Hepatocyte (in vitro differentiated cells): ENCODE data around the gene PLD1. TPM values are rescaled to one million over a fixed set of nuclear protein-coding genes. Genes with fewer than 3 reads are reported as not detected.

ENCODE experiments used
- DNase-seq: peaks from one replicate; pipeline ENCODE4 v3.0.0-alpha.2; 2016; ENCODE audit warnings: low spot score
- H2AFZ ChIP-seq: fragments of 200-600 bp; sonication (generic); 2 replicates; pipeline ENCODE4 v1.6.0; 2016; ENCODE audit warnings: antibody characterized with exemption, mild to moderate bottlenecking
- H3K27ac ChIP-seq: fragments of 200-600 bp; sonication (generic); 2 replicates; pipeline ENCODE4 v1.5.1; 2016; ENCODE audit warnings: mild to moderate bottlenecking
- H3K27me3 ChIP-seq: fragments of 200-600 bp; sonication (generic); 2 replicates; pipeline ENCODE4 v1.6.1; 2016
- H3K36me3 ChIP-seq: fragments of 200-600 bp; sonication (generic); replicated peaks from 2 replicates; pipeline ENCODE4 v1.5.1; 2016; ENCODE audit warnings: low read depth; ENCODE audit not compliant: insufficient read depth
- H3K4me1 ChIP-seq: fragments of 200-600 bp; sonication (generic); 2 replicates; pipeline ENCODE4 v1.5.1; 2016; ENCODE audit warnings: mild to moderate bottlenecking, moderate library complexity; ENCODE audit not compliant: insufficient read depth
- H3K4me2 ChIP-seq: fragments of 200-600 bp; sonication (generic); 2 replicates; pipeline ENCODE4 v1.6.0; 2016
- H3K4me3 ChIP-seq: fragments of 200-600 bp; sonication (generic); 2 replicates; pipeline ENCODE4 v1.5.1; 2016; ENCODE audit warnings: mild to moderate bottlenecking
- H3K79me2 ChIP-seq: fragments of 200-600 bp; sonication (generic); 2 replicates; pipeline ENCODE4 v1.6.0; 2017; ENCODE audit warnings: mild to moderate bottlenecking
- H3K9me2 ChIP-seq: fragments of 200-600 bp; sonication (generic); replicated peaks from 2 replicates; pipeline ENCODE4 v1.6.0; 2017; ENCODE audit warnings: mild to moderate bottlenecking; ENCODE audit not compliant: insufficient read depth
- H3K9me3 ChIP-seq: fragments of 200-600 bp; sonication (generic); 2 replicates; pipeline ENCODE4 v1.5.1; 2016; ENCODE audit warnings: low read depth, mild to moderate bottlenecking
- H4K20me1 ChIP-seq: fragments of 200-600 bp; sonication (generic); 2 replicates; pipeline ENCODE4 v1.6.0; 2016; ENCODE audit warnings: mild to moderate bottlenecking; ENCODE audit not compliant: insufficient read depth, poor library complexity, severe bottlenecking
- EZH2 ChIP-seq: fragments of 200-600 bp; sonication (generic); IDR thresholded peaks from 2 replicates; pipeline ENCODE4 v1.6.1; 2016; ENCODE audit warnings: antibody characterized with exemption, mild to moderate bottlenecking, borderline replicate concordance
- EZH2phosphoT487 ChIP-seq: fragments of 200-600 bp; sonication (generic); IDR thresholded peaks from one replicate; pipeline ENCODE4 v1.6.1; 2018; ENCODE audit warnings: antibody characterized with exemption, mild to moderate bottlenecking, low read depth, moderate library complexity; ENCODE audit not compliant: unreplicated experiment, severe bottlenecking
- WGBS: methylation state at CpG from one replicate; pipeline ENCODE4 v1.1.6; 2016; ENCODE audit warnings: low lambda C conversion rate; ENCODE audit errors: missing lambda C conversion rate; 5-methylcytosine and 5-hydroxymethylcytosine counted together
- polyA plus RNA-seq: library from polyadenylated mRNA; unstranded; fragments of >200 nt; fragmentation: Nextera tagmentation; extraction: Ambion mirVana; gene quantifications from 2 replicates; pipeline ENCODE4 v1.2.1, GENCODE V29; 2016
- total RNA-seq: library from RNA; depleted of rRNA; stranded (reverse); fragments of >200 nt; gene quantifications from 2 replicates; pipeline ENCODE4 v1.2.3, GENCODE V29; 2014
- TF ChIP-seq, protein P1 (sequence below): fragments of 200-600 bp; sonication (generic); IDR thresholded peaks from 2 replicates; pipeline ENCODE4 v1.5.1; 2016; ENCODE audit warnings: antibody characterized with exemption, mild to moderate bottlenecking; ENCODE audit not compliant: poor library complexity

Gene PLD1
- total and polyA plus RNA-seq, 2 experiments from 2014 or later = 29.4 to 71.1 TPM

DNA sequence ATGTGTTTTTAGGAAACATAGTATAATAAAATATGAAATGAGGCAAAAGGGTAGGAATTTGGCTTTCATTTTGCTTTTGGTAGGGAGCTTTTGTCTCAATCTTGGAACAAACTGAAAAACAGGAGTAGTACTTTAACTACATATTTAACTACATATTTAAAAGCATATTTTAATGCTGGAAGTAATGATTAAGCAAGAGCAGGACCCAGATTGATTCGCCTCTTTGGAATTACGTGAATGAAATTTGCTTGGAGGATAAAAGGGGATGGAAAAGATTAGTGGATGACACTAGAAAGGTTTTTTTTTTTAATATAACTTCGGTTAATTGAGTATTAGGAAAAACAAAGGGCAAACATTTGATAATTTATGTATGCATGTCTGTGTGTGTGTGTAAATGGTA, 21.7 kb upstream of the PLD1 start:
- no peaks in the 10 kb centered on the region for H3K79me2 ChIP-seq
- no peak overlapping the region for H3K27ac ChIP-seq
- no peak overlapping the region for H3K4me2 ChIP-seq
- H3K27me3 ChIP-seq = no peaks in the 10 kb centered on the region
- no peak for TF ChIP-seq EZH2
- no peak for TF ChIP-seq EZH2phosphoT487
- TF ChIP-seq, protein P1, sequence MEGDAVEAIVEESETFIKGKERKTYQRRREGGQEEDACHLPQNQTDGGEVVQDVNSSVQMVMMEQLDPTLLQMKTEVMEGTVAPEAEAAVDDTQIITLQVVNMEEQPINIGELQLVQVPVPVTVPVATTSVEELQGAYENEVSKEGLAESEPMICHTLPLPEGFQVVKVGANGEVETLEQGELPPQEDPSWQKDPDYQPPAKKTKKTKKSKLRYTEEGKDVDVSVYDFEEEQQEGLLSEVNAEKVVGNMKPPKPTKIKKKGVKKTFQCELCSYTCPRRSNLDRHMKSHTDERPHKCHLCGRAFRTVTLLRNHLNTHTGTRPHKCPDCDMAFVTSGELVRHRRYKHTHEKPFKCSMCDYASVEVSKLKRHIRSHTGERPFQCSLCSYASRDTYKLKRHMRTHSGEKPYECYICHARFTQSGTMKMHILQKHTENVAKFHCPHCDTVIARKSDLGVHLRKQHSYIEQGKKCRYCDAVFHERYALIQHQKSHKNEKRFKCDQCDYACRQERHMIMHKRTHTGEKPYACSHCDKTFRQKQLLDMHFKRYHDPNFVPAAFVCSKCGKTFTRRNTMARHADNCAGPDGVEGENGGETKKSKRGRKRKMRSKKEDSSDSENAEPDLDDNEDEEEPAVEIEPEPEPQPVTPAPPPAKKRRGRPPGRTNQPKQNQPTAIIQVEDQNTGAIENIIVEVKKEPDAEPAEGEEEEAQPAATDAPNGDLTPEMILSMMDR = no peak
- H3K4me3 ChIP-seq = no peak overlapping the region
- no peak for DNase-seq
- no peaks in the 10 kb centered on the region for H3K36me3 ChIP-seq
- no peaks in the 10 kb centered on the region for H3K9me3 ChIP-seq
- H2AFZ ChIP-seq = no peak overlapping the region
- H3K9me2 ChIP-seq = no peaks in the 10 kb centered on the region
- WGBS = 75% methylated on average over 3 of the region's 3 CpGs
- no peaks in the 10 kb centered on the region for H4K20me1 ChIP-seq
- H3K4me1 ChIP-seq = peaks cover 27% of the 10 kb centered on the region

DNA sequence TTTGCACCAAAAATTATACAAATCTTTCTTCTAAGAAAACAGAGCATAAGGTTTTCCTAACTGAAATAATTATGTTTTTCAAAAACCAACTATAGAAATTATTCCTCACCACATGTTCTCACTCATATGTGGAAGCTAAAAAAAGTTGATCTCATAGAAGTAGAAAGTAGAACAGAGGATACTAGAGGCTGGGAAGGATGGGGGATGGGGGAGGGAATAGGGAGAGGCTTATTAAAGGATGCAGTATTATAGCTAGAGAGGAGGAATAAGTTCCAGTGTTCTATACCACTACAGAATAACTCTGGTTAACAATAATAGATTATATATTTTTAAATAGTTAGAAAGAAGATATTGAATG, 20.2 kb upstream of the PLD1 start:
- Histone ChIP-seq H3K27ac (peak overlapping the region; percentile 40), H2AFZ (peak overlapping the region; percentile 23), H3K36me3 (no peaks in the 10 kb centered on the region)

DNA sequence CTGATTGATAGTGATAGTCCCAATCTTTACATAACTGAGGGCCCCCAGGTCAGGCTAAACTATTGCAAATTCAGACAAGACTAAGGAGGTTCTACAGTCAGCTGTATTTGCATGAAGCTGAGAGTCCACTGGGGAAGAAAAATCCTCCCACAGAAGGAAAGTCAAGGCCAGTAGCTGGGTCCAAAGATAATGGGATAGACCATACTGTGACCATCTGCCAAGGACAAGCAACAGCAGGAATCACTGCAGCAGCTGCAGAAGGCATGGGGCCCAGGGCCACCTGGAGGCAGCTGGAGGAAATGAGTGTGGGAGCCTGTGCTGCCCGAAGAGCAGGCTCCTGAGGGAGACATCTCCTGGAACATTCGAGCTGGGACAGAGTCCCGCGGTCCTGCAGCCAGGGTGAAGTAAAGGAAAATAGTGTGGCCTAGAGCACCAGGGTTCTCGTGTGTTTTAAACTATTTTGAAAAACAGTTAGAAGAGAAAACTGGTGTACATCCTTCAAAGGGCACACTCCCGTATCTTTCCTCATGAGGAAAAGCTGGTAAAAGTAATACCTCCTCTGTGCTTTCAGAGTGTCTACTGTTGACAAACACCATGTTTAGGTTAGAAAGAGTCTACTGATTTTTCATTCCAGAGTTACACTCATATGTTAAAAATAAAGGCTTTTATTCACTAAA, 19.7 kb upstream of the PLD1 start:
- Histone ChIP-seq H3K4me1 (peaks cover 31% of the 10 kb centered on the region), H3K9me2 (no peaks in the 10 kb centered on the region), H3K36me3 (no peaks in the 10 kb centered on the region), H3K27ac (peak overlapping the region; percentile 40), H4K20me1 (no peaks in the 10 kb centered on the region), H3K27me3 (no peaks in the 10 kb centered on the region), H3K79me2 (no peaks in the 10 kb centered on the region), H2AFZ (peak overlapping the region; percentile 23), H3K9me3 (no peaks in the 10 kb centered on the region), H3K4me2 (peak overlapping the region; percentile 30), H3K4me3 (no peak overlapping the region)
- WGBS = 23% methylated on average over 6 of the region's 6 CpGs
- DNase-seq = peak; percentile 85
- TF ChIP-seq, protein P1 = peak; percentile 62
- TF ChIP-seq EZH2 (no peak), EZH2phosphoT487 (no peak)

More for the DNA sequence above, 20.2 kb upstream of the PLD1 start:
- no peaks in the 10 kb centered on the region for H3K79me2 ChIP-seq
- H4K20me1 ChIP-seq = no peaks in the 10 kb centered on the region
- peaks cover 27% of the 10 kb centered on the region for H3K4me1 ChIP-seq
- no peaks in the 10 kb centered on the region for H3K9me2 ChIP-seq
- no peak overlapping the region for H3K4me2 ChIP-seq
- no peaks in the 10 kb centered on the region for H3K27me3 ChIP-seq
- no peak for TF ChIP-seq EZH2phosphoT487
- TF ChIP-seq EZH2 = no peak
- TF ChIP-seq, protein P1 = no peak
- no peak overlapping the region for H3K4me3 ChIP-seq
- DNase-seq = no peak
- no peaks in the 10 kb centered on the region for H3K9me3 ChIP-seq
